Smooth muscle cell (in vitro differentiated cells): ENCODE measurements around the gene MKI67. TPM values are rescaled to one million over a fixed set of nuclear protein-coding genes. Genes with fewer than 3 reads are reported as not detected.

Source experiments
- DNase-seq: peaks from one replicate; lab custom pipeline; 2025; ENCODE audit not compliant: unreplicated experiment; lab: John Stamatoyannopoulos, UW
- H2AFZ ChIP-seq: fragments of 200-600 bp; sonication (generic); 2 replicates; pipeline ENCODE4 v1.6.0; 2016; ENCODE audit warnings: antibody characterized with exemption, low read depth, mild to moderate bottlenecking
- H3F3A ChIP-seq: fragments of 200-600 bp; sonication (generic); 2 replicates; pipeline ENCODE4 v1.6.0; 2017; ENCODE audit warnings: antibody characterized with exemption, low read depth
- H3K27ac ChIP-seq: fragments of 200-600 bp; sonication (generic); 2 replicates; pipeline ENCODE4 v1.5.1; 2016; ENCODE audit warnings: low read depth, mild to moderate bottlenecking
- H3K27me3 ChIP-seq: fragments of 200-600 bp; sonication (generic); 2 replicates; pipeline ENCODE4 v1.6.1; 2016; ENCODE audit warnings: low read depth, mild to moderate bottlenecking
- H3K36me3 ChIP-seq: fragments of 200-600 bp; sonication (generic); 2 replicates; pipeline ENCODE4 v1.5.1; 2016; ENCODE audit warnings: low read depth
- H3K4me1 ChIP-seq: fragments of 200-600 bp; sonication (generic); 2 replicates; pipeline ENCODE4 v1.5.1; 2016; ENCODE audit warnings: low read depth
- H3K4me2 ChIP-seq: fragments of 200-600 bp; sonication (generic); 2 replicates; pipeline ENCODE4 v1.6.0; 2016; ENCODE audit warnings: mild to moderate bottlenecking
- H3K4me3 ChIP-seq: fragments of 200-600 bp; sonication (generic); 2 replicates; pipeline ENCODE4 v1.5.1; 2016; ENCODE audit warnings: mild to moderate bottlenecking
- H3K79me2 ChIP-seq: fragments of 200-600 bp; sonication (generic); 2 replicates; pipeline ENCODE4 v1.6.0; 2016; ENCODE audit warnings: low read depth, mild to moderate bottlenecking
- H3K9ac ChIP-seq: fragments of 200-600 bp; sonication (generic); 2 replicates; pipeline ENCODE4 v1.6.0; 2016; ENCODE audit warnings: low read depth
- H3K9me3 ChIP-seq: fragments of 200-600 bp; sonication (generic); replicated peaks from 2 replicates; pipeline ENCODE4 v1.5.1; 2016; ENCODE audit warnings: low read depth
- H4K20me1 ChIP-seq: fragments of 200-600 bp; sonication (generic); 2 replicates; pipeline ENCODE4 v1.6.0; 2016; ENCODE audit warnings: low read depth
- CTCF ChIP-seq: fragments of 200-600 bp; sonication (generic); IDR thresholded peaks from 2 replicates; pipeline ENCODE4 v1.5.1; 2017; ENCODE audit warnings: borderline replicate concordance, mild to moderate bottlenecking, antibody characterized with exemption; ENCODE audit not compliant: insufficient read depth, poor library complexity, severe bottlenecking
- WGBS: methylation state at CpG from one replicate; pipeline ENCODE4 v1.1.7; 2016; ENCODE audit warnings: low lambda C conversion rate; 5-methylcytosine and 5-hydroxymethylcytosine counted together
- polyA plus RNA-seq: library from polyadenylated mRNA; unstranded; fragments of >200 nt; fragmentation: Nextera tagmentation; extraction: Ambion mirVana; gene quantifications from 2 replicates; pipeline ENCODE4 v1.2.1, GENCODE V29; 2016
- total RNA-seq: library from RNA; depleted of rRNA; stranded (reverse); fragments of >200 nt; gene quantifications from 2 replicates; pipeline ENCODE4 v1.2.3, GENCODE V29; 2014

Gene MKI67
- total and polyA plus RNA-seq, 2 experiments from 2014 or later, result 7.9 to 10.8 TPM

- H4K20me1 ChIP-seq, result no peaks in the 10 kb centered on the region
- TF ChIP-seq CTCF, result no peak
- no peak overlapping the region for H2AFZ ChIP-seq
- H3K27ac ChIP-seq, result no peak overlapping the region
- no peaks in the 10 kb centered on the region for H3K4me1 ChIP-seq
- peaks cover 20% of the 10 kb centered on the region for H3K36me3 ChIP-seq
- 97% methylated on average over 17 of the region's 17 CpGs for WGBS
- H3K79me2 ChIP-seq, result no peaks in the 10 kb centered on the region
- H3K27me3 ChIP-seq, result no peaks in the 10 kb centered on the region
- no peak overlapping the region for H3K9ac ChIP-seq
- DNase-seq, result no peak
- H3F3A ChIP-seq, result no peaks in the 10 kb centered on the region
- no peak overlapping the region for H3K4me3 ChIP-seq
- no peak overlapping the region for H3K4me2 ChIP-seq
- no peaks in the 10 kb centered on the region for H3K9me3 ChIP-seq
Observed at GRCh38 chr10:128070721-128071416, 55.4 kb downstream of the MKI67 start.

GRCh38 chr10:128070161-128070560 is 56.1 kb downstream of the MKI67 start:
- WGBS, result 94% methylated on average over 10 of the region's 10 CpGs

GRCh38 chr10:128069351-128070051 is 56.7 kb downstream of the MKI67 start:
- DNase-seq, result peak; percentile 36
- no peaks in the 10 kb centered on the region for H4K20me1 ChIP-seq
- H3K36me3 ChIP-seq, result peaks cover 12% of the 10 kb centered on the region
- H3K4me3 ChIP-seq, result no peak overlapping the region
- H3K4me1 ChIP-seq, result peaks cover under 1% of the 10 kb centered on the region
- no peaks in the 10 kb centered on the region for H3K27me3 ChIP-seq
- no peaks in the 10 kb centered on the region for H3F3A ChIP-seq
- H3K9me3 ChIP-seq, result no peaks in the 10 kb centered on the region
- no peak overlapping the region for H3K4me2 ChIP-seq
- TF ChIP-seq CTCF, result peak; percentile 90
- WGBS, result 43% methylated on average over 26 of the region's 28 CpGs
- no peak overlapping the region for H3K27ac ChIP-seq
- no peaks in the 10 kb centered on the region for H3K79me2 ChIP-seq
- no peak overlapping the region for H3K9ac ChIP-seq
- H2AFZ ChIP-seq, result no peak overlapping the region

More at GRCh38 chr10:128070161-128070560, 56.1 kb downstream of the MKI67 start:
- no peaks in the 10 kb centered on the region for H3K9me3 ChIP-seq
- H2AFZ ChIP-seq, result no peak overlapping the region
- no peak overlapping the region for H3K4me3 ChIP-seq
- no peaks in the 10 kb centered on the region for H3K27me3 ChIP-seq
- peaks cover 19% of the 10 kb centered on the region for H3K36me3 ChIP-seq
- H3K9ac ChIP-seq, result no peak overlapping the region
- TF ChIP-seq CTCF, result no peak
- no peaks in the 10 kb centered on the region for H3F3A ChIP-seq
- DNase-seq, result no peak
- no peaks in the 10 kb centered on the region for H3K79me2 ChIP-seq
- no peaks in the 10 kb centered on the region for H3K4me1 ChIP-seq
- H4K20me1 ChIP-seq, result no peaks in the 10 kb centered on the region
- H3K4me2 ChIP-seq, result no peak overlapping the region
- no peak overlapping the region for H3K27ac ChIP-seq
